Activated naive CD8-positive, alpha-beta T cell treated with anti-CD3 and anti-CD28 coated beads, Interleukin-2, amount 10 ng/mL, durations not matched to agents 7 days and 5 days (primary cell): Measurements from ENCODE around the gene PRCC. TPM values are rescaled to one million over a fixed set of nuclear protein-coding genes. Genes with fewer than 3 reads are reported as not detected.
A peak's percentile ranks its signal among the peaks of the same experiment; 100 is the strongest.

Experiments
- ATAC-seq: fragments of 150-1000 bp; cut with Tn5 transposase; one replicate; pipeline ENCODE4 v1.10.0; 2021; ENCODE audit warnings: low read depth, moderate library complexity
- POLR2A ChIA-PET: fragments of 350-600 bp; sonication (Branson Sonifier 250); formaldehyde crosslinking; loops from one replicate; lab custom pipeline; 2021; ENCODE audit warnings: antibody characterized with exemption; lab: Charles Lee
- DNase-seq: peaks from one replicate; pipeline ENCODE4 v3.0.0; 2021
- H3K27ac Mint-ChIP-seq: one replicate; pipeline ENCODE4 v1.8.0; 2022; ENCODE audit warnings: mild to moderate bottlenecking, mixed read lengths
- H3K27me3 Mint-ChIP-seq: one replicate; pipeline ENCODE4 v1.8.0; 2022; ENCODE audit warnings: mild to moderate bottlenecking, moderate library complexity, mixed read lengths
- H3K36me3 Mint-ChIP-seq: one replicate; pipeline ENCODE4 v1.8.0; 2021; ENCODE audit warnings: mild to moderate bottlenecking, mixed read lengths
- H3K4me1 Mint-ChIP-seq: one replicate; pipeline ENCODE4 v1.8.0; 2021; ENCODE audit warnings: mixed read lengths
- H3K4me3 Mint-ChIP-seq: one replicate; pipeline ENCODE4 v1.8.0; 2022; ENCODE audit warnings: mild to moderate bottlenecking, moderate library complexity, mixed read lengths
- H3K9me3 Mint-ChIP-seq: one replicate; pipeline ENCODE4 v1.8.0; 2021; ENCODE audit warnings: mixed read lengths
- total RNA-seq, 2 experiments: library from RNA; stranded (reverse); gene quantifications; one replicate each; pipeline ENCODE4 v1.2.3, GENCODE V29; 2021

PRCC gene
- total RNA-seq, 2 experiments from 2014 or later, result 65.7 to 76.0 TPM

- Mint-ChIP-seq H3K4me3 (no peak overlapping the region), H3K9me3 (no peaks in the 10 kb centered on the region), H3K27ac (no peak overlapping the region), H3K4me1 (peaks cover 1% of the 10 kb centered on the region), H3K27me3 (no peaks in the 10 kb centered on the region), H3K36me3 (peaks cover 20% of the 10 kb centered on the region)
- POLR2A ChIA-PET, result interaction anchor here (3.3 kb wide), 1 partner anchor 65 kb away, joined by 19 read pairs; the partner anchor contains the start of gene NTRK1
- ATAC-seq (no peak), DNase-seq (no peak)
Observed at GRCh38 chr1:156795787-156796186, 28.5 kb downstream of the PRCC start.

- no peak for ATAC-seq
- H3K4me3 Mint-ChIP-seq, result no peak overlapping the region
- no peaks in the 10 kb centered on the region for H3K27me3 Mint-ChIP-seq
- no peaks in the 10 kb centered on the region for H3K9me3 Mint-ChIP-seq
- H3K36me3 Mint-ChIP-seq, result peaks cover 17% of the 10 kb centered on the region
- POLR2A ChIA-PET, result interaction anchor here (1.7 to 3.3 kb wide), 2 partner anchors 11 to 64 kb away, joined by 4 to 19 read pairs; partner anchors contain the start of gene NTRK1
- peaks cover 7% of the 10 kb centered on the region for H3K4me1 Mint-ChIP-seq
- peak overlapping the region; percentile 13 for H3K27ac Mint-ChIP-seq
- no peak for DNase-seq
Observed at GRCh38 chr1:156796340-156797097, 29.2 kb downstream of the PRCC start.

GRCh38 chr1:156797212-156797871, 30.0 kb downstream of the PRCC start:
- Mint-ChIP-seq H3K27ac (no peak overlapping the region), H3K4me1 (peaks cover 13% of the 10 kb centered on the region), H3K27me3 (no peaks in the 10 kb centered on the region), H3K4me3 (no peak overlapping the region), H3K36me3 (peaks cover 15% of the 10 kb centered on the region), H3K9me3 (no peaks in the 10 kb centered on the region)
- POLR2A ChIA-PET, result interaction anchor here (1.7 to 3.3 kb wide), 2 partner anchors 10 to 63 kb away, joined by 4 to 19 read pairs; partner anchors contain the start of gene NTRK1
- ATAC-seq, result peak; percentile 79
- DNase-seq, result no peak

GRCh38 chr1:156801409-156802121, 34.2 kb downstream of the PRCC start:
- DNase-seq (no peak), ATAC-seq (no peak)
- no peaks in the 10 kb centered on the region for H3K27me3 Mint-ChIP-seq
- H3K27ac Mint-ChIP-seq, result peak overlapping the region; percentile 72
- no peak overlapping the region for H3K4me3 Mint-ChIP-seq
- peaks cover 22% of the 10 kb centered on the region for H3K4me1 Mint-ChIP-seq
- peaks cover 10% of the 10 kb centered on the region for H3K36me3 Mint-ChIP-seq
- POLR2A ChIA-PET, result interaction anchor here (2.5 to 3.9 kb wide), 2 partner anchors 20 to 58 kb away, joined by 6 to 41 read pairs; partner anchors contain the start of genes INSRR and NTRK1
- no peaks in the 10 kb centered on the region for H3K9me3 Mint-ChIP-seq

- no peaks in the 10 kb centered on the region for H3K27me3 Mint-ChIP-seq
- peaks cover 13% of the 10 kb centered on the region for H3K36me3 Mint-ChIP-seq
- H3K4me1 Mint-ChIP-seq, result peaks cover 28% of the 10 kb centered on the region
- POLR2A ChIA-PET, result interaction anchor here (1.0 to 3.9 kb wide), 3 partner anchors 12 to 57 kb away, joined by 6 to 41 read pairs (median 7); partner anchors contain the start of genes INSRR and NTRK1
- H3K27ac Mint-ChIP-seq, result peak overlapping the region; percentile 18
- H3K9me3 Mint-ChIP-seq, result no peaks in the 10 kb centered on the region
- no peak overlapping the region for H3K4me3 Mint-ChIP-seq
- DNase-seq, result no peak
- no peak for ATAC-seq
Observed at GRCh38 chr1:156802421-156802935, 35.1 kb downstream of the PRCC start.

- ATAC-seq, result no peak
- no peak for DNase-seq
- Mint-ChIP-seq H3K9me3 (no peaks in the 10 kb centered on the region), H3K27me3 (no peaks in the 10 kb centered on the region), H3K4me3 (no peak overlapping the region), H3K4me1 (peaks cover 36% of the 10 kb centered on the region), H3K36me3 (peaks cover 21% of the 10 kb centered on the region), H3K27ac (peak overlapping the region; percentile 52)
- POLR2A ChIA-PET, result interaction anchor here (1.0 to 3.9 kb wide), 2 partner anchors 11 to 56 kb away, joined by 7 to 41 read pairs; partner anchors contain the start of genes INSRR and NTRK1
Observed at GRCh38 chr1:156803086-156803851, 35.9 kb downstream of the PRCC start.

GRCh38 chr1:156804026-156804425, 36.7 kb downstream of the PRCC start:
- Mint-ChIP-seq H3K27me3 (no peaks in the 10 kb centered on the region), H3K4me3 (no peak overlapping the region), H3K27ac (peak overlapping the region; percentile 52), H3K9me3 (no peaks in the 10 kb centered on the region), H3K36me3 (peaks cover 26% of the 10 kb centered on the region), H3K4me1 (peaks cover 42% of the 10 kb centered on the region)
- ATAC-seq (no peak), DNase-seq (no peak)
- POLR2A ChIA-PET, result no interaction called here

- Mint-ChIP-seq H3K9me3 (no peaks in the 10 kb centered on the region), H3K4me3 (no peak overlapping the region), H3K27ac (peak overlapping the region; percentile 52), H3K36me3 (peaks cover 27% of the 10 kb centered on the region), H3K4me1 (peaks cover 47% of the 10 kb centered on the region), H3K27me3 (no peaks in the 10 kb centered on the region)
- POLR2A ChIA-PET, result interaction anchor here (1.1 kb wide), 1 partner anchor 9 kb away, joined by 3 read pairs; no protein-coding TSS in a partner anchor
- DNase-seq (no peak), ATAC-seq (no peak)
Observed at GRCh38 chr1:156804572-156805243, 37.4 kb downstream of the PRCC start.

- peaks cover 48% of the 10 kb centered on the region for H3K4me1 Mint-ChIP-seq
- no peak for DNase-seq
- no peaks in the 10 kb centered on the region for H3K27me3 Mint-ChIP-seq
- no peak overlapping the region for H3K4me3 Mint-ChIP-seq
- H3K9me3 Mint-ChIP-seq, result no peaks in the 10 kb centered on the region
- peaks cover 29% of the 10 kb centered on the region for H3K36me3 Mint-ChIP-seq
- H3K27ac Mint-ChIP-seq, result peak overlapping the region; percentile 20
- POLR2A ChIA-PET, result interaction anchor here (0.8 to 1.2 kb wide), 4 partner anchors 8 to 60 kb away, joined by 3 read pairs; no protein-coding TSS in a partner anchor
- ATAC-seq, result no peak
Observed at GRCh38 chr1:156805766-156806511, 38.6 kb downstream of the PRCC start.

- Mint-ChIP-seq H3K27ac (peak overlapping the region; percentile 90), H3K4me1 (peaks cover 49% of the 10 kb centered on the region), H3K9me3 (no peaks in the 10 kb centered on the region), H3K4me3 (peak overlapping the region; percentile 62), H3K27me3 (no peaks in the 10 kb centered on the region), H3K36me3 (peaks cover 37% of the 10 kb centered on the region)
- DNase-seq (no peak), ATAC-seq (no peak)
- POLR2A ChIA-PET, result interaction anchor here (0.8 to 4.7 kb wide), 6 partner anchors 9 to 60 kb away, joined by 3 to 35 read pairs (median 3); partner anchors contain the start of genes NTRK1 and PRCC
Observed at GRCh38 chr1:156806512-156807440, 39.4 kb downstream of the PRCC start.
